UCSD-AML1 (cell line): ENCODE measurements around the gene GFOD1.
"Not testable (repeated sequence)": the region's sequence is repeated elsewhere in the genome, so short reads cannot be mapped to it uniquely, and the experiment has no call there.

Experiments used
- DNase-seq: peaks from one replicate; lab custom pipeline; 2025; ENCODE audit not compliant: unreplicated experiment; lab: John Stamatoyannopoulos, UW

The GFOD1 gene

DNA sequence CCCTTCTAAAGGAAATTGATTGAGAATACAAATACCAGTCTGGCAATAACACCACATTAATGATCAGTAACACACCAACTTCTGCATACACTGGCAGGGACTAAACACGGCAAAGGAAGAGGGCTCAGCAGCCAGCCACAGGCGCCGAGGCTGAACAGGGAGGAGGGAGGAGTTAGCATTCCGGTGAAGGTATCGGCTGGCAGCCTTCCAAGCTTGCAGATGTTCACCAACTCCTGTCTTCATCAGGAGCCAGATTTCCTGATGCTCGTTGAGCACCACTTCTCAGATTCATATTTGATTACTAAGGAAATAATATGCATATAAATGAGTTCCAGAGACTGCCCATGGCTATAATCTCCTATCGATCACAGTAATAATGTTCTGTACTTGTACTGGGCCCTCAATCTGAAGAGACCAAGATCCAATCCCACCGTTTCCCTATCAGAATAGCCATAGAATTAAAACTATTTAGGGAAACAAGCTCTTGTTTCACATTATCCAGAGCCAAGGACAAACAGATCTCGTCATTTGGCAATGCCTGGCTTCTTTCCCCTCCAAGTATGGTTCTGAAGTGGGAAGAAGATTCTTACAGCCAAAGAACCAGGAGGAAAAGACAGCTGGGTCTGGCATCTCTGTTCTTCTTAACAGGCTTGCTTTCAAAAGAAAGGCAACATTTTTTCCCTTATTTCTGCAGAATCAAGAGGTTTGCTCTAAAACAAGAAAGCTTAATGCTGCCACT lies 42.2 kb downstream of the GFOD1 start:
- DNase-seq = peak; percentile 52

DNA sequence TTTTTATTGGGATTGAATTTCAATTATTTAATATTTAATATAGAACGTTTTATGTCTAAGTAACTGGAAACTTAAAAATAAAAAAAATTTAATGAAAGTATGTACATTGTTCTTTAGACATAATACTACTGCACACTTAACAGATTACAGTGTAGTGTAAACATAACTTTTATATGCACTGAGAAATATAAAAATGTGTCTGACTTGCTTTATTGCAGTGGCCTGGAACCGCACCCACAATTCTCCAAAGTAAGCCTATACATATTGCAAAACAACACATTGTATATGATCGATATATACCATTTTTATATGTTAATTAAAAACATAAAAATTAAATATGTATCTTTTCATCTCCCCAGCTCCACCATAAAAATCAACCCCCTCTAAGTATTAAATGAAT lies 42.8 kb downstream of the GFOD1 start:
- no peak for DNase-seq

DNA sequence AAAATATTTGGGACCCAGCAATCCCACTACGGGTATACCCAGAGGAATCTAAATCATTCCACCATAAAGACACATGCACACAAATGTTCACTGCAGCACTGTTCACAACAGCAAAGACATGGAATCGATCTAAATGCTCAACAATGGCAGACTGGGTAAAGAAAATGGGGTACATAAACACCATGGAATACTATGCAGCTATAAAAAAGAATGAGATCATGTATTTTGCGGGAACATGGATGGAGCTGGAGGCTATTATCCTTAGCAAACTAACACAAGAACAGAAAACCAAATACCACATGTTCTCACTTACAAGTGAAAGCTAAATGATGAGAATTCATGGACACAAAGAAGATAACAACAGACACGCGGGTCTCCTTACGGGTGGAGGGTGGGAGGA lies 43.4 kb downstream of the GFOD1 start:
- DNase-seq = not testable (repeated sequence)

DNA sequence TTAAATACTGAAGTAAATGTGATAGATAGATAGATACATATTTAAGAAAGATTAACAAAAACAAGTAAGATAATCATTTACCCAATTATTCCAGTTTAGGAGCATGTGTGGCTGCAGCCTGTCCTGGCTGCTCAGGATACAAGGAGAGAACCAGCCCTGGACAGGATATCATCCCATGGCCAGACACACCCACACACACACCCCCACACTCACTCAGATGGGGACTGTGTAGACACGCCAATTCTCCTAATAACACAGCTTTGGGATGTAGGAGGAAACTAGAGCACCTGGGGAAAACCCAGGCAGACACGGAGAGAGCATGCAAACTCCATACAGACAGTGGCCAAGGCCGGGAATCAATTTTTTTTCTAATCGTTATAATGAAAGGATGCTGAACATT lies 45.6 kb downstream of the GFOD1 start:
- DNase-seq = no peak

DNA sequence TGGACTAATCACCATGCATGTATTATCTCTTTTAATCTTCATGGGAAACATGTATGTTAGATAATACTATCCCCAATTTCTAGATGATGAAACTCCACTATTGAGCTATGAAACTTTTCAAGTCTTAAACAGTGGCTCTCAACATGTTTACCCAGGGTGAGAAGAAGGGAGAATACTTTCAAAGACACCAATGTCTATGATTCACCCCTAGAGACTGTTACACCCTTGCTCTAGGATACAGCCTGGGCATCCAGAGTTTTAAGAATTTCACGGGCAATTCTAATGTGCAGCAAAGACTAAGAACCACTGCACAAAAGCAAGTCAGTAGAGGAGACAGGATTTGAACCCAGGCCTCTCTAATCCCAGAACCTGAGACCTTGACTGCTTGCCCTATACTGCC lies 47.8 kb downstream of the GFOD1 start:
- no peak for DNase-seq

DNA sequence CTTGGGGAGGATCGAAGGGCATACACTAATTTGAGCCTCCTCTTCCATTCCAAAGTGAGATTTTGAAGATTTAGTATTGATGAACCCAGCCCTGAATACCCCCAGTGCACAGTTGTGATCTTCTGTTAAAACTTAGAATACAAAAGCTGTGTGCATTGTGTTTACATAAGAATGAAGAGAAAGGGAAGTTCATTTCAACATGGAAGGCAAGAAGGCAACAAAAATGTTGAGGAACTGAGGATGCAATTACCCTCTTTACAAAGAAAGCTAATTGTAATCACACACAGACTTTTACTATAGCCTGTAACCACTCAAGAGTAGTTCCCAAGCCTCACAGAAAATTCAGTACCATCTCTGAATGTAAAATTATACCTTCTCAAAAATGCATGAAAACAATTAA lies 49.3 kb downstream of the GFOD1 start:
- no peak for DNase-seq

DNA sequence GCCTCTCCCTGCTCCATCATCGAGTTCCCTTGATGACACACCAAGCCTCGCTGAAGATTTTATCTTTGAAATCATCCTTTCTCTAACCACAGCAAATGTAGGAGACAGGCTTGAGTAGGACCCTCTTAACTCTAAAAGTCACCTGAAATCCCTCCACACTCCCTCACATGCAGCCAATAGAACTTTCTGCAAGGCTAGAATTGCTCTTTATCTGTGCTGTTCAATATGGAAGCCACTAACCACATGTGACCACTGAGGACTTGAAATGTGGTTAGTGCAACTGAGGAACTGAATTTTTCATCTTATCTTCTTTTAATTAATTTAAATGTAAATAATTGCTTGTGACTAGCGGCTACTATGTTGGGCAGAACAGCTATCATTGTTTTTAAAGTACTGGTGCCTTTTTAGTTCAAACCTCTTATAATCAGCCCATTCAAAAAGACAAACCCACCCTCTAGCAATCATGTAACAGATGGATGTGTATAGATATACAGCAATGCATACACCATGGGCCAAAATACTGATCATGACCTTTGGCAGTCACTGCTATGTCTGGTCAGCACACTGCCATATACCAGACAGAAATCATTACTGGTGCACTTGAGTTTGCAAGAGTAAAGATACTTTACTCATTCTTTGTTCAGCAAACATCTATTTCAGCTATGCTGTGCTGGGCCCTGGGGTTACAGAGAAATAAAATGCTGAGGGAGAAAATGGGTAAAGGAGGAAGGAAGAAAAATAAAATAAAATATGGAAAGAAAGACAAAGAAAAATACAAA lies 50.0 kb downstream of the GFOD1 start:
- DNase-seq = no peak

DNA sequence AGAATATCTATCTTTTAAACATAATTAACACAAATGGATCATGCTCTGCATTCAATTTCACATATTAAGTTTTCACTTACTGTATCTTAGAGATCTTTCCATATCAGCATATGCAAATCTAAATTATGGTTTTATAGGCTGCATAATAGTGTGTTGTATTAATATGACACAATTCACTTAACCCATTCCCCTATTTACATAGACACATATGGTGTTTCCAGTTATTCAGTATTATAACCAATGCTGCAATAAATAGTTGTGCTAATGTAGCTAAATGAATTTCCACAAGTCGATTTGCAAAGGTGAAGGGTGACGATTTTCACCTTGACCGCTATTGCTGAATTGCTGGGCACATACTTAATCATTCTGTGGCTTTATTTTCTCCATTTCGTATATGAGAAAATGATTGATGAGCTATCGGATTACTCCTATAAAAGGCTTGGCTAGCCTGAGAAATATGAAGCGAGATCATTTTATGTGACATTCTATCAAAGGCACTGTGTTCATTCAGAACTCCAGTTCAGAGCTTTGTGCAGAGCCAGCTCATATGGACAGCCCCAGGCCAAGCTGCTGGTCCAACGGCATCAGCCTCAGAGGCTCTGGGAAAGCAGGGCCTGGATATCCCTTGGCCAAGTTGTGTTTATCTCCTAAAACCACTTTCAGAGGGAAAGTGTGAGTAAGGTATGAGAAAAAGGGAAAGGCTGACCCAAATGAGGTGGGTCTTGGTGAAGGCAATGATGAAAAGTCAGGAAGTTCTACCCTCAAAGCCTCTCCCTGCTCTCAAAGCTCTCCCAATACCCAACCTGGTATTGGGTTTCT lies 50.8 kb downstream of the GFOD1 start:
- DNase-seq = no peak

DNA sequence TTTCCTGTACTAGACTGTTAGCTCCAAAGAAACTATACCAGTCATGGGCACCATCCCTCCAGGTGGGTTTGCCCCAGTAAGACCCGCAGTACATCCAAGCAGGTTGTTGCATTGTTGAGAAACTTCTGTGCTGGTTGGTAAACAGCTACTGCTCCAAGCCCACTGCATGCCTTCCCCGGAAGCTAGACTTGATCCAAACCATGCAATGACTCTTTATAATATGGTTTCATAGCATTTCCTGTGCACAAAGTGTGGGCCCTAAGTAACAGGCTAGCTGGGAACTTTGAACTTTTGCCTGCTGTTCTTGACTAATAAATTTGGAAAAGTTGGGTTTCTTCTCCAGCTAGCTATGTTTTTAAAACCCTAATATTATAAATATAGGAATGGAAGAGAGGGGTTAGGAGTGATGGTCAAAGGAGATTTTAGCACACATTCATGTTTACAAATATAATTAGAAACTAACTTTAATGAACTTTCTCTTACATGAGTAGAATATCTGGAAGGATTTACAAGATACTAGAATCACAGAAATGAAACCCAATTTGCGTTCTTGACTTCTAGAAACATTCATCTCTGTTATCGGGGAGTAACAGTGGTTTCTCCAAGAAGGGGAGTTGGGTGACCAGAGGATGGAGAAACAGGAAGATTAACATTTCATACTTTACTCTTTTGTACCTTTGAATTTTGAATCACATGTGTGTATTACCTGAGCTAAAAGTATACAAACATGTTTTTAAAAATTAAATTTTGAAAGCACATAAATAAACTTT lies 51.7 kb downstream of the GFOD1 start:
- no peak for DNase-seq

DNA sequence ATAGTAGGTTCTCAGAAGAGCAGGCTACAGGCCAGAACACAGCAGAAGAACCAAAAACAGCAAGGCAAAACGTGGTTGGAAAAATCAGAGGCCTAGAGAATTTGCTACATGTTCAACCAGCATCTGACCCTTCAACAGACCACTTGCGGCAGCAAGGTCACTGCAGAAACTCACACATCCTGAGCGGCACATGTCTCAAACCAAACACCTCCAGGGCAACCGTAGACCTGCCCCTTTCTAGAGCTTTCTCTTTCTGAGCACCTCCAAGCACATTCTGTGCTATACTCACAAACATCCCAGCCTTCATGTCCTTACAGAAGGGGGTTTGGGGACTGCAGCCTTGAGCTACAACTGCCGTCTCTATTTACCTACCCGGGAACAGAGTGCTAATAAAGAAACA lies 52.6 kb downstream of the GFOD1 start:
- no peak for DNase-seq

DNA sequence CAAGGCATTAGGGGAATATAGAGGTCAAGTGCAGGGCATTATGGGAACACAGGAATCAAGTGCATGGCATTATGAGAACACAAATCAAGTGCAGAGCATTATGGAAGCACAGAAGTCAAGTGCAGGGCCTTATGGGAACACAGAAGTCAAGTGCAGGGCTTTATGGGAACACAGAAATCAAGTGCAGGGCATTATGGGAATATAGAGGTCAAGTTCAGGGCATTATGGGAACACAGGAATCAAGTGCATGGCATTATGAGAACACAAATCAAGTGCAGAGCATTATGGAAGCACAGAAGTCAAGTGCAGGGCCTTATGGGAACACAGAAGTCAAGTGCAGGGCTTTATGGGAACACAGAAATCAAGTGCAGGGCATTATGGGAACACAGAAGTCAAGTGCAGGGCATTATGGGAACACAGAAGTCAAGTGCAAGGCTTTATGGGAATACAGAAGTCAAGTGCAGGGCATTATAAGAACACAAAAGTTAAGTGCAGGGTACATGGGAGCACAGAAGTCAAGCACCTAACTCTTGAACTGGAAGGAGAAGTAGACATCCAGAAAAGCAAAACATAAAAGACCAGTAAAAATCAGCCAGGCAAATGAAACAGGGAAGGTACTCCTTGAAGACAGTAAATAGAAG lies 53.1 kb downstream of the GFOD1 start:
- not testable (repeated sequence) for DNase-seq

DNA sequence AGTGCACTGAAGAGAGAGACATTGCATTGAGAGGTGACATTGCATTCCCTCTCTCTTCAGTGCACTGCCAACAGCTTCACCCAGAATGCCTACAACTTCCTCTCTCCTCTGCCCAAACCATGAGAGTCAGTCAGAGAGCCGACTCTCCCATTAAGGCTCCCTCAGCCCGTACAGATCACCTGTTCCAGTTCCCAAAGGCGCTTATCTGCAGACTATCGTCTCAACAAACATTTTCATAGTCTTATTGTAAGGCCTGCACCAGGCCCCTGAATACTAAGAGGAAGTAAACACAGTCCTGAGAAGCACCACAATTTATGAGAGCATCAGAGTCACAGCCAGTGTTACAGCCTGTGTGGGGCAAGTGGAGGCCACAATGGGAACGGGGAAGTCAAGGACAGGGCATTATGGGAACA lies 53.7 kb downstream of the GFOD1 start:
- no peak for DNase-seq

DNA sequence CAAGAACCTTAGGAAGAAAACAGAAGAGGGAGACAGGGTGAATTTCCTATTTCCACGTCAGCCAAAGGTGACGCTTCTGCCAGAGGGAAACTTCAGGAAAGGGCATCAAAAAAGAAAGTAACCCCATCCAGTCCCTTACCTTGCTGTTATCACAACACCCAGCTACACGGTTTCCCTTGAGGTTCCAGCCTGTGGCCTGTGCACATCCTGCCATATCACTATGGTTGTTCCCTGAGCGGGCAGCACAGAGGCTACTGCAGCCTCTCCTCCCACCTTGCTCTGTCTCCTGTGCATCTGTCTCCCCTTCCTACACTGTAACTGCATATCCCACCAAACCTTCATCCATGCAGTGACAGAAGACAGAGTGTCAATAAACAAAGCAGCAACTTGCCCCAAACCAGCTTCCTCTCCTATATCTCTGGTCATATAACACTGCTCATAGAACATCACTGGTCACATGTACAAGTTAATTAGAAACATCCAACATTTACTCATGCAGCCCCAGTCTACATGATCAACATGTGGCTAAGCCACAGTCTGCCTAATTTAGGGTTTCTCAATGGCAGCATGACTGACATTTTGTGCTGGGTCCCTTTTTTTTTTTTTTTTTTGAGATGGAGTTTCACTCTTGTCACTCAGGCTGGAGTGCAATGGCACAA lies 54.7 kb downstream of the GFOD1 start:
- DNase-seq = peak; percentile 35

DNA sequence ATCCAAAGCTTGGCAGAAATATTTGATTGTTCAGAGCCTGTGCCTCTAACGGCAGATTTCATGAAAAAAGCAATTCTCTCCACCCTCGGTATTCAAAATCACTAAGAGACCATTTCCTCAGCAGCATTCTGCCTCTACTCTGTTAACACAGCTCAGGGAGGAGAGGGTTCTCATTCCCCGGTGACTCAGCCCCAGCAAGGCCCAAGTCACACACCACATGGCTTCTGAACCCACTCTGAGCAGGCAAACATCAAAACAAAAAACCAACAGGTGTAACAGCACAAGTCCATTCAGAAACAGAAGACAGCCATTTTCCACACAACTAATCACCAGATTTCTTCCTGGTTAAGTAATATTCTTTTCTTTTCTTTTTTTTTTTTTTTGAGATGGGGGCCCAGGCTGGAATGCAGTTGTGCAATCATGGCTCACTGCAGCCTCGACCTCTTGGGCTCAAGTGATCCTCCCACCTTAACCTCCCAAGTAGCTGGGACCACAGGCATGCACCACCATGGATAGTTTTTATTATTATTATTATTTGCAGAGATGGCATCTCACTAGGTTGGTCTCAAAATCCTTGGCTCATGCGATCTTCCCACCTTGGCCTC lies 55.4 kb downstream of the GFOD1 start:
- DNase-seq = no peak

DNA sequence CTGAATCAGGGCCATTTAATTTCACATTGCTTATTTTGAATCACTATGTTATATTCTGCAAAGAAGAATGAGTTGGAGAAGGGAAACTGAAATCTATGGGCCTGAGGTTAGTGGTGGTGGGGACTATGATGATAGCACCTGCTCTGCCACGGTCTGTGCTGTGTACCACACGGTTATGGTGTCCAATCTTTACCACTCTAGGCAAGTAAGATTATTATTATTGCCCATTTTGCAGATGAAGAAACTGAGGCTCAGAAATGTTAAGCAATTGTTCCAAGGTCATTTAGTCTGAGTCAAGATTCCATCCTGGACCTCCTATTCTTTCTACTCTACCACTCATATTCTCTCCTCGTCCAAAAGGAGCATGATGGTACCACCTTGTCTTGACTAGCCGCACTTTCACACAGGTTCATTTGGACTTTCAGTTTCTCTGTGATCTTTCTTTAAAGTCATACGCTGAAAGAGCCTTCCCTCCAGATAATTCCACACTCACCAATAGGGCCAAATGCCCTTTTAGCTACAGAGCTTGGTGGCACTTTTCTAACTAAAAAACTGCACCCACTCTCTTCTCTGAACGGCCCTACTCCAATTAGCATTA lies 56.2 kb downstream of the GFOD1 start:
- DNase-seq = no peak

DNA sequence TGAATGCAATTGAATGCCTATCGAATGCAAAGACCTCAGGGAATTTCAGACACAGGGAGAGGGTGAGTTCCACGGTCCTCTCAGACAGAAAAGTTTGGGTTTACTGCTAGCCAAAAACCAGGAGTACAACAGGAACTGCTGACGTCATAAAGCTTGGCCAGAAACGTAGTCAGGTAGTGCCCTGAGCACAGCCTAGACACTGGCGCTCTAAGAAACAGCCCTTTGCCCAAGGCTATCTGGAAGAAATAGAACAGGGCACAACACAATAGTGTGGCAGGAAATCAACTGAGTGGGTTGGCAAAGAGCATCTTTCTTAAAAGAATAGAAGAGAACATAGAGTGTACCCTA lies 58.0 kb downstream of the GFOD1 start:
- no peak for DNase-seq

DNA sequence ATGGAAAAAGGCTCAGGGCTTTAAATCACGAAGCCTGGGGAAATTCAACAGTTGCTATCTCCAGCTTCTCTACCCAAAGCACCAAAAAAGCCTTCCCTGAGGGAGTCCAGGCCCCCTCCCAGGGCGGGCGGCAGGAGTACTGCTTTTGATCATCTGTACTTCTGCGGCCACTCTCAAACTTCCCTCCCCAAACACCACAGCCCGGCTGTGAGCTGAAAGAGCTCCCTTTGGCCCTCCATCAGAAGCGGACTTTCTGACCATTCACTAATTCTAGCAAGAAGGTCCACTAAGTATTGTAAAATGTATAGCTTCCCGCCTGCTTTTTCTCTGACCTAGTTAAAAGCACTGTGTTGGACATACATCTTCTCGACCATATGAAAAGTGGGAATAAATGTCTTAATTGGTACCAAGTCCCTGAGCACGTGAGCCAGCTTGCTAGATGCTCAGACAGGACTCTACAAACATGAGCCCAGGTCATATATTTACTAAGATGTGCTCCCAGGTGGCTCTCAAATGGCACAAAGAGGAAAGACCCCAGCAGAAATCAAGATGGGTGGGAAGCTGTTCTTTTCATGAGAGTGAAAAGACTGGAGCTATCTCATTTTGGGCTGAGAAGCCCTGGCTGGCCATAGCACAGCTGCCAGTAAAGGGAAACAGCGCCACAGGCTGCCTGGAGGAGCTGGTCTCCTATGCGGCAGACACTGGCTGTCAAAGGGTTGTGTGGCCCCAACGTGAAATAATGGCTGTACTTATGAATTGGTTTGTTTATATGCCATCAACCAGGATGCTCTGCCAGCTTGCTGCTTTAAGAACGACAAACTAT lies 58.6 kb downstream of the GFOD1 start:
- peak; percentile 42 for DNase-seq

DNA sequence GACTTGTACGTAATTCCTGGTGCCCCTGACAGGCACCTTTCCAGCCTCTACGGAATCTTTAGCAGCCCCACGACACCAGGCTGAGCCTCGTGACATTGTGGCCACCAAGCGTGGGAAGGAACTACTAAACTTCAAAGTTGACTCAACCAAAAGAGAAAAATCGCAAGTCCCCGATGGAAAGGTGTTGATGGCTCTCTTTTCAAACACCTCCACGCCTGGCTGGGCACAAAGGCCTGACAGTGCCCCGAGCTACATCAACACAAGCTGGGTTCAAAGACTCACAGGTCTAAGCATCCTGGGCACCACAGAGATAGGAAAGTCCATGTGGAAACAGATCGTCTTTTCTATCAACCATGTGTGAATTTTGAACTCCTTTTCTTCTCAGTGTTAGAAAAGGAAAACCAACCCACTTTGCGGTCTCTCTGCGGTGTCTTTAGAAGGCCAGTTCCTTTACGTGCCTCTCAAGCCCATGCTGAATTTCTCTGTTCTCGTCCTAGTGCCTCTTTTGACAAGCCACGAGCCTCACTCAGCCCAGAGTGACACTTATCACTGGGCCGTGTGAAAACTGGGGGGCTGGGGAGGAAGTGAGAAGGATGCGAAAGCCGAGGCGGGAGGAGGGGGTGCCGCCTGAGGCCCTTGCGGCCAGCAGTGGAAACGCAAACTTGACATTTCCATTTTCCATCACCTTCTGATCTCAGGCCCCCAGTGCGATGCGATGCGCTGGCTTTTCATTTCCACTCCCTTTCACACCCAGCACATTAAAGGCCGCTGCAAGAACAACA lies 59.4 kb downstream of the GFOD1 start:
- peak; percentile 88 for DNase-seq
